ENCODE data around the gene NRP2. TPM values are rescaled to one million over a fixed set of nuclear protein-coding genes. Genes with fewer than 3 reads are reported as not detected.

Gene NRP2
- total and polyA plus RNA-seq, 4 experiments from 2014 or later: 1.1 to 2.1 TPM; not detected in 2

DNA sequence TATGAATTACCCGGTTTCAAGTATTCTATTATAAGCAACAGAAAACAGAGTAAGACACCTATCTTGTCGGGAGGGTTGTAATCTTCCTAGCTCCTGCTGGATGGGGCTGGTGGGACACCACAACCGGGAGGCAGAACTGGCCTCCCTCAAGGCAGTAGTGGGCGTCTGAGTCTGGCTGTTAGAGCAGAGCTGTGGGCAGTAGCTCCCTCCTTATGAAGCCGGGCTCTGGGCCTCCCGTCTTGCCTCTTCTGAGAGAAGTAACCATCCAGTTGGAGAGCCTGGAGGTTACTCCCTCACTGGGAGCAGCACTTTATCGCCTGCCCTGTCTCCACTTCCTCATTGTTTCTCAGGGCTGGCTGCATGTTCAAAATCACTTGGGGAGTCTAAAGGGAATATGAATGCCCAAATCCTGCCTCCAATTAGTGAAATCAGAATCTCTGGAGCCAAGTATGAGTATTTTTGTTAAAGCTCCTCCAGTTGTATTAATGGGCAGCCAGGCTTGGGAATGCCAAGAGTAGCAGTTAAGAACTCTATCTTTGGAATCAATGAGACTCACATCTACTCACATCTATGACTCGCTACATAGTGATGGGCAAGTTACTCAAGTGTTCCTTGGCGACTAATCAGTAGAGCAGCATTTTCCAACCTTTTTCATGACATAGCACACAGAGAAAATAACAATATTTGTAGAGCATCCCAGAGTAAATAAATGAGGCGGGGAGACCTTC lies 27.3 kb upstream of the NRP2 start:
- Mint-ChIP-seq H3K27ac (no peak overlapping the region), H3K4me1 (peaks cover 0 to 2% (median 1%) of the 10 kb centered on the region in 4 donors), H3K4me3 (no peak overlapping the region), H3K9me3 (no peaks in the 10 kb centered on the region), H3K36me3 (no peaks in the 10 kb centered on the region), H3K27me3 (peaks cover 2 to 5% of the 10 kb centered on the region in 2 donors)
- no peaks in the 10 kb centered on the region for H3K9me3 ChIP-seq (ENCODE audit: control insufficient read depth in 1 of 2, low read length in 2 of 2)
- DNase-seq: no peak
- H3K27me3 ChIP-seq (ENCODE audit: insufficient read depth, low read length): no peaks in the 10 kb centered on the region
- H3K27ac ChIP-seq (ENCODE audit: low read depth, low read length): no peak overlapping the region
- no peaks in the 10 kb centered on the region for H3K4me1 ChIP-seq (ENCODE audit: insufficient read depth, low read length)
- POLR2A ChIA-PET (ENCODE audit: partially characterized antibody): no interaction called here
- intact Hi-C loops (cut with micrococcal nuclease): no loop called here
- CTCF ChIA-PET (ENCODE audit: partially characterized antibody): interaction anchor here (1.4 kb wide), 1 partner anchor 19 kb away, joined by 4 read pairs; no protein-coding TSS in a partner anchor
- H3K36me3 ChIP-seq (ENCODE audit: insufficient read depth, low read length): no peaks in the 10 kb centered on the region
- H3K4me3 ChIP-seq (ENCODE audit: low read length in 2 of 2): no peak overlapping the region

- H3K27me3 Mint-ChIP-seq: peaks cover 4 to 5% of the 10 kb centered on the region in 2 donors
- Histone ChIP-seq H3K36me3 (ENCODE audit: insufficient read depth, low read length) (no peaks in the 10 kb centered on the region), H3K9me3 (ENCODE audit: control insufficient read depth in 1 of 2, low read length in 2 of 2) (no peaks in the 10 kb centered on the region), H3K27ac (ENCODE audit: low read depth, low read length) (no peak overlapping the region), H3K4me3 (ENCODE audit: low read length in 2 of 2) (no peak overlapping the region), H3K27me3 (ENCODE audit: insufficient read depth, low read length) (no peaks in the 10 kb centered on the region), H3K4me1 (ENCODE audit: insufficient read depth, low read length) (peaks cover 6% of the 10 kb centered on the region)
- ChIA-PET POLR2A (ENCODE audit: partially characterized antibody) (no interaction called here), CTCF (ENCODE audit: partially characterized antibody) (interaction anchor here (1.4 kb wide), 1 partner anchor 18 kb away, joined by 4 read pairs; no protein-coding TSS in a partner anchor)
- no peak overlapping the region for H3K4me3 Mint-ChIP-seq
- intact Hi-C loops (cut with micrococcal nuclease): no loop called here
- peaks cover 4 to 11% (median 9%) of the 10 kb centered on the region in 4 donors for H3K4me1 Mint-ChIP-seq
- no peak overlapping the region for H3K27ac Mint-ChIP-seq
- no peaks in the 10 kb centered on the region for H3K9me3 Mint-ChIP-seq
- H3K36me3 Mint-ChIP-seq: no peaks in the 10 kb centered on the region
- no peak for DNase-seq
Observed at GRCh38 chr2:205655779-205656456, 26.4 kb upstream of the NRP2 start.

DNA sequence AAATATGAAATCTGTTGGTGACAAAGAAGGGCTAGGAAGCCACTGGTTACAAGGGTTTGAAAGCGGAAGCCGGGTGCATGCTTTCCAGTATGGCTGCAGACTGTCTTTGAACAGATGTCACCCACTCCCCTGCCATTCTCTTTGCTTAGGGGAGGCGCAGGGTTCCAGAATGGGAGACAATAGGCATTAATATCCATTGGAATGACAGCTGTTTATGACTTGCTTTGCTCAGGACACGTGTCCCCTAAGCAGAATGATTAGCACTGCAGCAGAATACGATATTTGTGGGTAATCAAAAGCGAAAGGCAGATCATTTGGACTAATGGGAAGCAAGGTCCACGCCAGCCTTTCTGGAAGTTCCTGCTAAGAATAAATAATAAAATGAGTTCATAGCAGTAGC lies 25.8 kb upstream of the NRP2 start:
- intact Hi-C loops (cut with micrococcal nuclease): no loop called here
- Histone ChIP-seq H3K27ac (ENCODE audit: low read depth, low read length) (no peak overlapping the region), H3K36me3 (ENCODE audit: insufficient read depth, low read length) (no peaks in the 10 kb centered on the region), H3K4me3 (ENCODE audit: low read length in 2 of 2) (no peak overlapping the region), H3K4me1 (ENCODE audit: insufficient read depth, low read length) (peaks cover 9% of the 10 kb centered on the region), H3K27me3 (ENCODE audit: insufficient read depth, low read length) (no peaks in the 10 kb centered on the region), H3K9me3 (ENCODE audit: control insufficient read depth in 1 of 2, low read length in 2 of 2) (no peaks in the 10 kb centered on the region)
- no peak for DNase-seq
- ChIA-PET POLR2A (ENCODE audit: partially characterized antibody) (no interaction called here), CTCF (ENCODE audit: partially characterized antibody) (interaction anchor here (1.4 kb wide), 1 partner anchor 18 kb away, joined by 4 read pairs; no protein-coding TSS in a partner anchor)
- H3K27me3 Mint-ChIP-seq: peaks cover 4 to 5% of the 10 kb centered on the region in 2 donors
- no peak overlapping the region for H3K4me3 Mint-ChIP-seq
- H3K9me3 Mint-ChIP-seq: no peaks in the 10 kb centered on the region
- no peak overlapping the region for H3K27ac Mint-ChIP-seq
- H3K36me3 Mint-ChIP-seq: no peaks in the 10 kb centered on the region
- H3K4me1 Mint-ChIP-seq: peaks cover 6 to 16% (median 13%) of the 10 kb centered on the region in 4 donors

GRCh38 chr2:205656941-205657340 lies 25.4 kb upstream of the NRP2 start:
- H3K4me1 ChIP-seq (ENCODE audit: insufficient read depth, low read length): peaks cover 9% of the 10 kb centered on the region
- H3K4me3 Mint-ChIP-seq: no peak overlapping the region
- no peaks in the 10 kb centered on the region for H3K9me3 Mint-ChIP-seq
- no peaks in the 10 kb centered on the region for H3K36me3 Mint-ChIP-seq
- H3K9me3 ChIP-seq (ENCODE audit: control insufficient read depth in 1 of 2, low read length in 2 of 2): no peaks in the 10 kb centered on the region
- no peak overlapping the region for H3K4me3 ChIP-seq (ENCODE audit: low read length in 2 of 2)
- H3K27ac ChIP-seq (ENCODE audit: low read depth, low read length): no peak overlapping the region
- no peaks in the 10 kb centered on the region for H3K27me3 ChIP-seq (ENCODE audit: insufficient read depth, low read length)
- intact Hi-C loops (cut with micrococcal nuclease): no loop called here
- DNase-seq: no peak
- H3K4me1 Mint-ChIP-seq: peaks cover 6 to 18% (median 14%) of the 10 kb centered on the region in 4 donors
- ChIA-PET CTCF (ENCODE audit: partially characterized antibody) (no interaction called here), POLR2A (ENCODE audit: partially characterized antibody) (no interaction called here)
- H3K27ac Mint-ChIP-seq: no peak overlapping the region
- no peaks in the 10 kb centered on the region for H3K36me3 ChIP-seq (ENCODE audit: insufficient read depth, low read length)
- peaks cover 4 to 5% of the 10 kb centered on the region in 2 donors for H3K27me3 Mint-ChIP-seq

GRCh38 chr2:205657579-205657978 lies 24.7 kb upstream of the NRP2 start:
- intact Hi-C loops (cut with micrococcal nuclease): no loop called here
- ChIA-PET POLR2A (ENCODE audit: partially characterized antibody) (no interaction called here), CTCF (ENCODE audit: partially characterized antibody) (no interaction called here)
- no peak overlapping the region for H3K27ac Mint-ChIP-seq
- H3K36me3 Mint-ChIP-seq: no peaks in the 10 kb centered on the region
- H3K9me3 Mint-ChIP-seq: no peaks in the 10 kb centered on the region
- Histone ChIP-seq H3K4me3 (ENCODE audit: low read length in 2 of 2) (no peak overlapping the region), H3K9me3 (ENCODE audit: control insufficient read depth in 1 of 2, low read length in 2 of 2) (no peaks in the 10 kb centered on the region), H3K36me3 (ENCODE audit: insufficient read depth, low read length) (no peaks in the 10 kb centered on the region), H3K27me3 (ENCODE audit: insufficient read depth, low read length) (no peaks in the 10 kb centered on the region), H3K4me1 (ENCODE audit: insufficient read depth, low read length) (peaks cover 9% of the 10 kb centered on the region), H3K27ac (ENCODE audit: low read depth, low read length) (no peak overlapping the region)
- peaks cover 4 to 5% of the 10 kb centered on the region in 2 donors for H3K27me3 Mint-ChIP-seq
- H3K4me3 Mint-ChIP-seq: no peak overlapping the region
- no peak for DNase-seq
- peaks cover 6 to 18% (median 14%) of the 10 kb centered on the region in 4 donors for H3K4me1 Mint-ChIP-seq

DNA sequence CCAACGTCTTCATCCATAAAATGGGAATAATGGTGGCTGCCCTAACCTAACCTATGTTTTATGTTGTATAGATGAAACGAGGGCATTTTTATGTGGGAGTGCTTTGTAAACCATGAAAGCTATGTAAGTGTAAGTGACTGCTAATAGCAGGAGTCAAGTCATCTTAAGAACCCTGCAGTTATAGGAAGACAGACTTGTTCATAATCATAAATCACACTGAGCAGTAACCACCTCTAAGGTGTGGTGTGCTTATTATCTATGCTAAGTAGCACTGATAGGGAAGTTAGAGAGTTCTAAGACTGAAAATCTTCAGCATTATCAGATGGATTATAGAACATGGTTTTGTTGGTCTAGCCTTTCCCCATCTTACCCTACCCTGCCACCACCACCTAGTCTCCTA lies 24.2 kb upstream of the NRP2 start:
- Mint-ChIP-seq H3K4me3 (no peak overlapping the region), H3K27me3 (peaks cover 4 to 5% of the 10 kb centered on the region in 2 donors), H3K4me1 (peaks cover 6 to 18% (median 14%) of the 10 kb centered on the region in 4 donors), H3K9me3 (no peaks in the 10 kb centered on the region), H3K27ac (no peak overlapping the region), H3K36me3 (no peaks in the 10 kb centered on the region)
- Histone ChIP-seq H3K4me1 (ENCODE audit: insufficient read depth, low read length) (peaks cover 9% of the 10 kb centered on the region), H3K36me3 (ENCODE audit: insufficient read depth, low read length) (no peaks in the 10 kb centered on the region), H3K4me3 (ENCODE audit: low read length in 2 of 2) (no peak overlapping the region), H3K9me3 (ENCODE audit: control insufficient read depth in 1 of 2, low read length in 2 of 2) (no peaks in the 10 kb centered on the region), H3K27me3 (ENCODE audit: insufficient read depth, low read length) (no peaks in the 10 kb centered on the region), H3K27ac (ENCODE audit: low read depth, low read length) (no peak overlapping the region)
- ChIA-PET POLR2A (ENCODE audit: partially characterized antibody) (no interaction called here), CTCF (ENCODE audit: partially characterized antibody) (no interaction called here)
- DNase-seq: no peak
- intact Hi-C loops (cut with micrococcal nuclease): no loop called here

GRCh38 chr2:205658572-205658971 lies 23.7 kb upstream of the NRP2 start:
- Mint-ChIP-seq H3K36me3 (no peaks in the 10 kb centered on the region), H3K4me1 (peaks cover 6 to 18% (median 14%) of the 10 kb centered on the region in 4 donors), H3K27me3 (peaks cover 4 to 5% of the 10 kb centered on the region in 2 donors), H3K27ac (no peak overlapping the region), H3K4me3 (no peak overlapping the region), H3K9me3 (no peaks in the 10 kb centered on the region)
- peaks cover 9% of the 10 kb centered on the region for H3K4me1 ChIP-seq (ENCODE audit: insufficient read depth, low read length)
- no peak for DNase-seq
- no peak overlapping the region for H3K4me3 ChIP-seq (ENCODE audit: low read length in 2 of 2)
- intact Hi-C loops (cut with micrococcal nuclease): no loop called here
- H3K9me3 ChIP-seq (ENCODE audit: control insufficient read depth in 1 of 2, low read length in 2 of 2): no peaks in the 10 kb centered on the region
- ChIA-PET CTCF (ENCODE audit: partially characterized antibody) (interaction anchor here (4.9 kb wide), 1 partner anchor 20 kb away, joined by 15 read pairs; no protein-coding TSS in a partner anchor), POLR2A (ENCODE audit: partially characterized antibody) (no interaction called here)
- no peaks in the 10 kb centered on the region for H3K36me3 ChIP-seq (ENCODE audit: insufficient read depth, low read length)
- H3K27me3 ChIP-seq (ENCODE audit: insufficient read depth, low read length): no peaks in the 10 kb centered on the region
- no peak overlapping the region for H3K27ac ChIP-seq (ENCODE audit: low read depth, low read length)
